SU-DHL-6 (cell line): Measurements from ENCODE around the gene PAQR4.

Source experiments
- H2AFZ ChIP-seq: fragments of 200-600 bp; sonication (generic); 2 replicates; pipeline ENCODE4 v1.6.1; 2014; ENCODE audit warnings: low read depth, mild to moderate bottlenecking, moderate library complexity, mixed read lengths, antibody characterized with exemption, low read length; ENCODE audit not compliant: severe bottlenecking
- H3F3A ChIP-seq: fragments of 200-600 bp; shearing (Covaris generic); 2 replicates; pipeline ENCODE4 v1.6.0; 2016; ENCODE audit warnings: antibody characterized with exemption, mild to moderate bottlenecking; ENCODE audit not compliant: insufficient read depth
- H3K27ac ChIP-seq: fragments of 200-600 bp; sonication (generic); 2 replicates; pipeline ENCODE4 v1.5.1; 2016; ENCODE audit warnings: low read depth, mild to moderate bottlenecking, low read length, moderate library complexity, mixed read lengths
- H3K27me3 ChIP-seq: fragments of 200-600 bp; sonication (generic), shearing (Covaris generic); 2 replicates; pipeline ENCODE4 v1.6.0; 2014; ENCODE audit warnings: mild to moderate bottlenecking, low read length
- H3K36me3 ChIP-seq: fragments of 200-600 bp; sonication (generic); 2 replicates; pipeline ENCODE4 v1.6.1; 2014; ENCODE audit warnings: mild to moderate bottlenecking, low read length, mixed read lengths
- H3K4me2 ChIP-seq: fragments of 300-600, 200-600 bp; shearing (Covaris generic), sonication (generic); 2 replicates; pipeline ENCODE4 v1.6.0; 2014; ENCODE audit warnings: low read length, low read depth, mild to moderate bottlenecking; ENCODE audit not compliant: poor library complexity, severe bottlenecking
- H3K4me3 ChIP-seq: fragments of 200-600 bp; sonication (generic); 2 replicates; pipeline ENCODE4 v1.5.1; 2014; ENCODE audit warnings: antibody characterized with exemption, low read length, mild to moderate bottlenecking, mixed read lengths; ENCODE audit not compliant: insufficient read depth, poor library complexity, severe bottlenecking
- H3K79me2 ChIP-seq: fragments of 200-600 bp; sonication (generic); 2 replicates; pipeline ENCODE4 v1.6.1; 2014; ENCODE audit warnings: mild to moderate bottlenecking, low read length, moderate library complexity; ENCODE audit not compliant: insufficient read depth
- H3K9ac ChIP-seq: fragments of 200-600 bp; sonication (generic); 2 replicates; pipeline ENCODE4 v1.7.0; 2014; ENCODE audit warnings: mild to moderate bottlenecking, low read length
- H3K9me2 ChIP-seq: fragments of 200-600 bp; sonication (generic); replicated peaks from 2 replicates; pipeline ENCODE4 v1.6.1; 2014; ENCODE audit warnings: low read length; ENCODE audit not compliant: insufficient read depth
- H3K9me3 ChIP-seq: fragments of 200-600 bp; sonication (generic); 2 replicates; pipeline ENCODE4 v1.6.1; 2014; ENCODE audit warnings: low read length, mixed read lengths; ENCODE audit not compliant: insufficient read depth
- H4K20me1 ChIP-seq: fragments of 200-600 bp; sonication (generic); 2 replicates; pipeline ENCODE4 v1.6.1; 2014; ENCODE audit warnings: low read depth, mild to moderate bottlenecking, antibody characterized with exemption, low read length, moderate library complexity, mixed read lengths
- EZH2phosphoT487 ChIP-seq: fragments of 200-600 bp; sonication (generic), shearing (Covaris generic); conservative IDR thresholded peaks from 2 replicates; pipeline ENCODE4 v1.6.1; 2018; ENCODE audit warnings: mild to moderate bottlenecking, antibody characterized with exemption, low read length, moderate library complexity, mixed read lengths
- TF ChIP-seq, protein P1 (sequence below): fragments of 200-600 bp; sonication (generic); IDR thresholded peaks from one replicate; pipeline ENCODE4 v1.5.1; 2017; ENCODE audit warnings: antibody characterized with exemption, mild to moderate bottlenecking, low read length, moderate library complexity; ENCODE audit not compliant: insufficient read depth, poor library complexity, severe bottlenecking

PAQR4 gene

DNA sequence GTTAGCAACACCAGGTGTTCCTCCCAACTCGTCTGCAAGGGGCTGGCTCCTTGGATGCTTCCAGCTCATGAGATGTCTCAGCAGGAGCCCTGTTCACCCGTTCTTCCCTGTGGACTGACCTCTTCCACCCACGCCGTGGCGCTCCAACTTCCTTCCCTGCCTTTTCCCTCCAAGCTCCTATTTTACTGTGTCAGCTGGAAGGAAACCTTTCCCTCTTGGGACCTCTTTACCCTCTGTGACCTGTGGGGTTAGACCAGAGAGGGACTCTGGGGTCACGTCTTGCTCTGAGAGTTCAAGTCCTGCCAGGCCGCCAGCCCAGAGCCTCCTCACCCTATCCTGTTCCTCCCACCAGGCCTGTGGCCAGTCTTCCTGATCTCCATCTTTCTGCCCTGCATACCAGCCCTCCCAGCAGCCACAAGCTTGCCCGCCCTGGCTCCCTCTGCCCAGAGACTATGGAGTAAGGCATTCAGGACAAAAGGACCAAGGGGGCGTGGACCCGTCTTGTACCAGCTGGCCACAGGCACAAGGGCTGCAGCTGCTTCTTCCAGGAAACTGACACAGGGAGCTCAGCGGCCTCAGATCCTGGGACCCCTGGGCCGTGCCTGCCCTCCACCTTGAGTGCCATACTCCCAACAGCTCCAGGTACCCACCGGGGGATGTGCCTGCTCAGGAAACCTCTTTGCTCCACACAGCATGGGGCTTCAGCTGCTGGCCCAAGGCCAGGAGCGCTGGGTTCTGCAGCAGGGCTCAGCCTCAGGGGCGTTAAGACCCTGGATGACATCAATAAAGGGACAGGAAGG lies 3.0 kb downstream of the PAQR4 start:
- H3K9me3 ChIP-seq = no peaks in the 10 kb centered on the region
- H3K9me2 ChIP-seq = no peaks in the 10 kb centered on the region
- H3F3A ChIP-seq = peaks cover 46% of the 10 kb centered on the region
- H3K79me2 ChIP-seq = peaks cover 24% of the 10 kb centered on the region
- H3K27me3 ChIP-seq = no peaks in the 10 kb centered on the region
- H3K27ac ChIP-seq = peak overlapping the region; percentile 93
- peaks cover 4% of the 10 kb centered on the region; the same call in 1 of the 2 replicates for H4K20me1 ChIP-seq
- peak overlapping the region; percentile 71 for H3K4me2 ChIP-seq
- no peaks in the 10 kb centered on the region for H3K36me3 ChIP-seq
- no peak overlapping the region for H3K4me3 ChIP-seq
- H3K9ac ChIP-seq = no peak overlapping the region
- H2AFZ ChIP-seq = no peak overlapping the region
- TF ChIP-seq, protein P1, sequence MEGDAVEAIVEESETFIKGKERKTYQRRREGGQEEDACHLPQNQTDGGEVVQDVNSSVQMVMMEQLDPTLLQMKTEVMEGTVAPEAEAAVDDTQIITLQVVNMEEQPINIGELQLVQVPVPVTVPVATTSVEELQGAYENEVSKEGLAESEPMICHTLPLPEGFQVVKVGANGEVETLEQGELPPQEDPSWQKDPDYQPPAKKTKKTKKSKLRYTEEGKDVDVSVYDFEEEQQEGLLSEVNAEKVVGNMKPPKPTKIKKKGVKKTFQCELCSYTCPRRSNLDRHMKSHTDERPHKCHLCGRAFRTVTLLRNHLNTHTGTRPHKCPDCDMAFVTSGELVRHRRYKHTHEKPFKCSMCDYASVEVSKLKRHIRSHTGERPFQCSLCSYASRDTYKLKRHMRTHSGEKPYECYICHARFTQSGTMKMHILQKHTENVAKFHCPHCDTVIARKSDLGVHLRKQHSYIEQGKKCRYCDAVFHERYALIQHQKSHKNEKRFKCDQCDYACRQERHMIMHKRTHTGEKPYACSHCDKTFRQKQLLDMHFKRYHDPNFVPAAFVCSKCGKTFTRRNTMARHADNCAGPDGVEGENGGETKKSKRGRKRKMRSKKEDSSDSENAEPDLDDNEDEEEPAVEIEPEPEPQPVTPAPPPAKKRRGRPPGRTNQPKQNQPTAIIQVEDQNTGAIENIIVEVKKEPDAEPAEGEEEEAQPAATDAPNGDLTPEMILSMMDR = no peak
- no peak for TF ChIP-seq EZH2phosphoT487

DNA sequence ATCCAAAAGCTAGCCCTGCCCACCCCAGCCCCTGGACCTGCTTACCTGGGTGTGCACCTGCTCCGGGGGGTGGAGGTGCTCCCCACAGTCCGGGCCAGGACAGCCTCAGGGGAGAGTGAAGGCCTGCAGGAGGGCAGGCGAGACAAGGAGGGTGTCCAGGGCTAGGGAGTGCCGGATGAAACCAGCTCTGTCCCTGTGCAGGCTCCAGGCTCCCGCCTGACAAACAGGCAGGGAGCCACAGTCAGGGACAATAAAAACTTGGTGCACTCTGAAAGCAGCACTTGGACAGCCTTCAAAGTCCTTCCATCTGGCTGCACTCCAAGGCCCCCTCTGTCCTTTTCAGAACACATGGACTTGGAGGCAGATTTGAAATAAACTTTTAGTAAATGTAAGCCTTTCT lies 3.9 kb downstream of the PAQR4 start:
- TF ChIP-seq, protein P1 = no peak
- no peak for TF ChIP-seq EZH2phosphoT487
- no peaks in the 10 kb centered on the region for H3K36me3 ChIP-seq
- no peak overlapping the region for H3K4me3 ChIP-seq
- H3K79me2 ChIP-seq = peaks cover 29% of the 10 kb centered on the region
- H3K4me2 ChIP-seq = no peak overlapping the region
- H3K9me3 ChIP-seq = no peaks in the 10 kb centered on the region
- H3K27me3 ChIP-seq = no peaks in the 10 kb centered on the region
- H3K9ac ChIP-seq = no peak overlapping the region
- H3K27ac ChIP-seq = peak overlapping the region; percentile 93
- H3K9me2 ChIP-seq = no peaks in the 10 kb centered on the region
- H2AFZ ChIP-seq = no peak overlapping the region
- H3F3A ChIP-seq = peaks cover 43% of the 10 kb centered on the region
- peaks cover 4% of the 10 kb centered on the region; the same call in 1 of the 2 replicates for H4K20me1 ChIP-seq

DNA sequence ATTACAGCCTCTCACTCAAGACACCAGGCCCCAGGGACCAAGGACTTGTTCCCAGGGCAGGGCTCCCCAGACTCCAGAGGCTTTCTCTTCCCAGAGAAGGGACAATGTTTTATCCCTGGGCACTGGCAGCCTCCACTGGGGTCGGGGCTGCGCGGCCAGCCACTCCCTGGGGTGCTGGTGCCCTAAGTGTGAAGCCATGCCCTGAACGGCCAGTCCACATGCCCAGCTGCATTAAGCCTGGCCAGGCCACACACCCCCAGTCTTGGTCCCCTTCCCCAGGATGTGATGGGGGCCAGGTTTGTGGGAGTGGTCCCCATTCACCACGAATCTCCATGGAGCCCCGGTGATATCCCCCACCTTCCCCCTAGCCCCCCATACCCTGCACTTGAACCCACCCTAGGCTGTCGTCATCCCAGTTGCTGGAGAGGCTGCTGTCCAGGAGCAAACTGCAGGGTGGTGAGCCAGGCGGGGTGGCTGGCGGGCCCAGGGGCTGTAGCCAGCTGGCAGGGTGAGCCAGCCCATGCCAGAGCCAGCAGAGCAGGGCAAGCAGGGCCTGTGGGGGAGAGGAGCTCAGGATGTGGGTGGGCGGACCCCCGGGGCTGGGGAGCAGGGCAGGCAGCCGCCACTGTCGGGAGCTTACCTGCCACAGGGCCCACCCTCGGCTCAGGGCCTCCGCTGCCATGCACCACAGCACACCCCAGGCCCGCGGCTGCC lies 4.6 kb downstream of the PAQR4 start:
- no peak overlapping the region for H3K4me2 ChIP-seq
- H3K4me3 ChIP-seq = no peak overlapping the region
- H2AFZ ChIP-seq = no peak overlapping the region
- H3K79me2 ChIP-seq = peaks cover 32% of the 10 kb centered on the region
- H3K27me3 ChIP-seq = no peaks in the 10 kb centered on the region
- H4K20me1 ChIP-seq = peaks cover 4% of the 10 kb centered on the region; the same call in 1 of the 2 replicates
- H3K9me3 ChIP-seq = no peaks in the 10 kb centered on the region
- peaks cover 40% of the 10 kb centered on the region for H3F3A ChIP-seq
- no peaks in the 10 kb centered on the region for H3K36me3 ChIP-seq
- H3K9ac ChIP-seq = no peak overlapping the region
- no peaks in the 10 kb centered on the region for H3K9me2 ChIP-seq
- TF ChIP-seq, protein P1 = no peak
- TF ChIP-seq EZH2phosphoT487 = no peak
- peak overlapping the region; percentile 93 for H3K27ac ChIP-seq
